Pancreas (tissue), 10 donors: ENCODE data around the gene RAB34. TPM values are rescaled to one million over a fixed set of nuclear protein-coding genes. Genes with fewer than 3 reads are reported as not detected.

ENCODE experiments used
- ATAC-seq, 4 donors: fragments of 200-7000 bp; cut with Tn5 transposase; one replicate each; pipeline versions ENCODE4 v1.8.0 to v1.9.1; 2020; ENCODE audit warnings: mild to moderate bottlenecking in 4 of 4, moderate library complexity in 4 of 4
- DNase-seq, 6 donors: peaks; one replicate each; pipeline ENCODE4 v3.0.0-alpha.2; 2020
- FAIRE-seq: peaks from 2 replicates; lab custom pipeline; 2012; peaks lifted over from hg19 to GRCh38; lab: Jason Lieb, UNC
- H3K27ac ChIP-seq, 4 donors: fragments of 200-600 bp; sonication (generic); 1 replicate in 3 of 4; 2 replicates in 1 of 4; pipeline versions ENCODE4 v1.5.0 to v1.8.0; 2020
- H3K27me3 ChIP-seq, 4 donors: fragments of 200-600 bp; one replicate each; pipeline ENCODE4 v1.8.0; 2021
- H3K36me3 ChIP-seq, 3 donors: fragments of 200-600 bp; sonication (generic) in 1 of 3; one replicate each; pipeline versions ENCODE4 v1.5.0 to v1.8.0; 2020 to 2021
- H3K4me1 ChIP-seq, 3 donors: fragments of 200-600 bp; one replicate each; pipeline ENCODE4 v1.8.0; 2021
- H3K4me3 ChIP-seq, 4 donors: fragments of 200-600 bp; sonication (generic) in 2 of 4; one replicate each; pipeline versions ENCODE4 v1.5.0 to v1.8.0; 2020 to 2021
- H3K9me3 ChIP-seq, 4 donors: fragments of 200-600 bp; one replicate each; pipeline ENCODE4 v1.8.0; 2021
- CTCF ChIP-seq, 4 donors: fragments of 200-600 bp; sonication (generic) in 3 of 4; IDR thresholded peaks; one replicate each; pipeline versions ENCODE4 v1.5.0 to v1.8.0; 2021; ENCODE audit warnings: antibody characterized with exemption in 4 of 4
- WGBS, 2 donors: extraction: QIAGEN DNeasy Blood & Tissue Kit; methylation state at CpG; one replicate each; pipeline ENCODE4 v1.1.7; 2013; 5-methylcytosine and 5-hydroxymethylcytosine counted together
- intact Hi-C, 3 donors: fragments of 100-400 bp; cut with DNase I; formaldehyde crosslinking; loops; one replicate each; pipeline versions ENCODE4 v1.11.1 to v1.14.2; 2022
- polyA plus RNA-seq, 2 donors: library from polyadenylated mRNA; stranded (reverse); fragments of 200-250 nt; gene quantifications; one replicate each; pipeline ENCODE4 v1.2.3, GENCODE V29; 2013
- total RNA-seq, 6 donors: library from RNA; stranded (reverse); fragmentation: NEBNext Ultra II Directional in 4 of 6; extraction: Animal tissue kit (Norgen Biotek cat#: 25700) in 4 of 6; gene quantifications; one replicate each; pipeline versions ENCODE4 v1.2.1 to v1.2.4, GENCODE V29; 2021 to 2023
- donor health status: healthy with polysubstance abuse.
- donor health status: DM: no; HTN: no; CAD: no; lungs with moderate emphysema.
- donor health status: DM: no; HTN: no; CAD: no.
- donor health status: control.
- donor health status: control.
- donor health status: Bipolar disorder and iron deficiency.
- donor health status: DM: yes; HTN: yes; CAD: no.
- donor health status: DM: no; HTN: no; CAD: no.
- donor health status: DM: no; HTN: no; CAD: no.
- donor health status: DM: yes; HTN: yes; CAD: no.

Gene RAB34
- total and polyA plus RNA-seq, 8 donors = 0.94 to 17.7 (median 7.1) TPM

GRCh38 chr17:28707339-28707720 lies 10.3 kb downstream of the RAB34 start:
- H3K27me3 ChIP-seq = no peaks in the 10 kb centered on the region
- DNase-seq = no peak
- intact Hi-C loops = no loop called here
- ATAC-seq = no peak
- peaks cover 3 to 6% (median 5%) of the 10 kb centered on the region in 3 donors for H3K4me1 ChIP-seq
- H3K27ac ChIP-seq = no peak overlapping the region
- H3K36me3 ChIP-seq = peaks cover 0 to 2% (median 0%) of the 10 kb centered on the region in 3 donors
- no peak overlapping the region for H3K4me3 ChIP-seq
- H3K9me3 ChIP-seq = no peaks in the 10 kb centered on the region
- TF ChIP-seq CTCF (IDR thresholded peaks at IDR 0.05) = no peak
- WGBS, 2 donors = 64 to 81% methylated on average over 2 of the region's 2 CpGs
- no peak for FAIRE-seq

- TF ChIP-seq CTCF (IDR thresholded peaks at IDR 0.05) = no peak
- WGBS, 2 donors = 45 to 50% methylated on average over 5 to 7 of the region's 7 CpGs
Measured at GRCh38 chr17:28706471-28707338, 11.0 kb downstream of the RAB34 start.

GRCh38 chr17:28705728-28706334 lies 11.8 kb downstream of the RAB34 start:
- no peak overlapping the region for H3K27ac ChIP-seq
- FAIRE-seq = no peak
- no peak for DNase-seq
- no peak for ATAC-seq
- H3K27me3 ChIP-seq = no peaks in the 10 kb centered on the region
- H3K4me1 ChIP-seq = no peaks in the 10 kb centered on the region
- no peaks in the 10 kb centered on the region for H3K9me3 ChIP-seq
- 72 to 74% methylated on average over 10 of the region's 10 CpGs for WGBS, 2 donors
- H3K4me3 ChIP-seq = no peak overlapping the region
- TF ChIP-seq CTCF (IDR thresholded peaks at IDR 0.05) = no peak
- intact Hi-C loops = no loop called here
- H3K36me3 ChIP-seq = peaks cover 0 to 17% (median 14%) of the 10 kb centered on the region in 3 donors

More at GRCh38 chr17:28706471-28707338, 11.0 kb downstream of the RAB34 start:
- Histone ChIP-seq H3K27ac (no peak overlapping the region), H3K4me3 (no peak overlapping the region), H3K27me3 (no peaks in the 10 kb centered on the region), H3K36me3 (peaks cover 0 to 8% (median 5%) of the 10 kb centered on the region in 3 donors), H3K4me1 (peaks cover 2 to 3% (median 3%) of the 10 kb centered on the region in 3 donors), H3K9me3 (no peaks in the 10 kb centered on the region)
- FAIRE-seq = no peak
- ATAC-seq = no peak
- DNase-seq = no peak
- intact Hi-C loops = no loop called here

- Histone ChIP-seq H3K27ac (no peak overlapping the region), H3K27me3 (no peaks in the 10 kb centered on the region), H3K4me1 (no peaks in the 10 kb centered on the region), H3K9me3 (no peaks in the 10 kb centered on the region), H3K36me3 (peaks cover 0 to 23% (median 21%) of the 10 kb centered on the region in 3 donors), H3K4me3 (no peak overlapping the region)
- TF ChIP-seq CTCF (IDR thresholded peaks at IDR 0.05) = no peak
- FAIRE-seq (no peak), DNase-seq (peak in 1 of 6 donors; percentile 39), ATAC-seq (no peak)
- 81 to 90% methylated on average over 5 of the region's 5 CpGs for WGBS, 2 donors
- intact Hi-C loops = no loop called here
Measured at GRCh38 chr17:28705074-28705659, 12.5 kb downstream of the RAB34 start.
